ENCODE data around the gene NHERF1.

GRCh38 chr17:74799097-74799496, 50.7 kb downstream of the NHERF1 start:
- TF ChIP-seq NRF1 (IDR thresholded peaks at IDR 0.05; ENCODE audit: low read depth, low read length) (no peak), POLR2A (IDR thresholded peaks at IDR 0.05; ENCODE audit: control extremely low read depth in 1 of 2, low read depth in 2 of 2, low read length in 2 of 2) (no peak), TCF12 (IDR thresholded peaks at IDR 0.05; ENCODE audit: low read depth, low read length) (no peak), TBP (IDR thresholded peaks at IDR 0.05; ENCODE audit: low read depth, low read length) (no peak), TEAD4 (IDR thresholded peaks at IDR 0.05; ENCODE audit: low read depth, low read length) (no peak), GTF2F1 (IDR thresholded peaks at IDR 0.05; ENCODE audit: borderline replicate concordance, low read depth, low read length) (no peak), EP300 (IDR thresholded peaks at IDR 0.05; ENCODE audit: borderline replicate concordance in 1 of 2, low read depth in 2 of 2, low read length in 2 of 2) (no peak), POLR2AphosphoS5 (IDR thresholded peaks at IDR 0.05; ENCODE audit: low read depth, low read length) (no peak), HDAC2 (IDR thresholded peaks at IDR 0.05; ENCODE audit: borderline replicate concordance in 1 of 2, low read depth in 2 of 2, low read length in 2 of 2) (no peak), TAF7 (optimal IDR thresholded peaks at IDR 0.05; ENCODE audit: borderline replicate concordance, low read depth, low read length) (no peak), CHD2 (IDR thresholded peaks at IDR 0.05; ENCODE audit: low read length) (no peak), CEBPB (IDR thresholded peaks at IDR 0.05; ENCODE audit: low read depth, low read length) (no peak)
- TF ChIP-seq, protein P1, sequence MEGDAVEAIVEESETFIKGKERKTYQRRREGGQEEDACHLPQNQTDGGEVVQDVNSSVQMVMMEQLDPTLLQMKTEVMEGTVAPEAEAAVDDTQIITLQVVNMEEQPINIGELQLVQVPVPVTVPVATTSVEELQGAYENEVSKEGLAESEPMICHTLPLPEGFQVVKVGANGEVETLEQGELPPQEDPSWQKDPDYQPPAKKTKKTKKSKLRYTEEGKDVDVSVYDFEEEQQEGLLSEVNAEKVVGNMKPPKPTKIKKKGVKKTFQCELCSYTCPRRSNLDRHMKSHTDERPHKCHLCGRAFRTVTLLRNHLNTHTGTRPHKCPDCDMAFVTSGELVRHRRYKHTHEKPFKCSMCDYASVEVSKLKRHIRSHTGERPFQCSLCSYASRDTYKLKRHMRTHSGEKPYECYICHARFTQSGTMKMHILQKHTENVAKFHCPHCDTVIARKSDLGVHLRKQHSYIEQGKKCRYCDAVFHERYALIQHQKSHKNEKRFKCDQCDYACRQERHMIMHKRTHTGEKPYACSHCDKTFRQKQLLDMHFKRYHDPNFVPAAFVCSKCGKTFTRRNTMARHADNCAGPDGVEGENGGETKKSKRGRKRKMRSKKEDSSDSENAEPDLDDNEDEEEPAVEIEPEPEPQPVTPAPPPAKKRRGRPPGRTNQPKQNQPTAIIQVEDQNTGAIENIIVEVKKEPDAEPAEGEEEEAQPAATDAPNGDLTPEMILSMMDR (IDR thresholded peaks at IDR 0.05; ENCODE audit: control extremely low read depth in 1 of 3, insufficient read depth in 1 of 3, low read depth in 1 of 3, low read length in 3 of 3), result no peak

Data from H1 (cell line).